Lung (tissue), 12 donors: ENCODE measurements around the gene PDIK1L. TPM values are rescaled to one million over a fixed set of nuclear protein-coding genes. Genes with fewer than 3 reads are reported as not detected.
A peak's percentile ranks its signal among the peaks of the same experiment; 100 is the strongest.

Source experiments
- ATAC-seq: fragments of 200-7000 bp; cut with Tn5 transposase; one replicate; pipeline ENCODE4 v1.9.1; 2020; ENCODE audit warnings: moderate number of reproducible peaks; ENCODE audit not compliant: insufficient read depth, low FRiP score
- DNase-seq, 3 donors: peaks; one replicate each; pipeline ENCODE4 v3.0.0-alpha.2; 2013 to 2017
- H3K27ac ChIP-seq, 2 donors: one replicate each; pipeline ENCODE4 v1.5.1; 2013; ENCODE audit warnings: mild to moderate bottlenecking in 2 of 2, moderate library complexity in 2 of 2, control low read depth in 1 of 2, inconsistent platforms in 1 of 2, low read depth in 1 of 2, low read length in 1 of 2
- H3K27me3 ChIP-seq, 3 donors: one replicate each; pipeline ENCODE4 v1.5.1; 2013; ENCODE audit warnings: low read length in 2 of 3; ENCODE audit not compliant: control insufficient read depth in 3 of 3, insufficient read depth in 3 of 3
- H3K36me3 ChIP-seq, 4 donors: one replicate each; pipeline ENCODE4 v1.5.1; 2013; ENCODE audit warnings: low read length in 4 of 4, mild to moderate bottlenecking in 1 of 4, moderate library complexity in 1 of 4; ENCODE audit not compliant: control insufficient read depth in 4 of 4, insufficient read depth in 4 of 4
- H3K4me1 ChIP-seq, 5 donors: one replicate each; pipeline ENCODE4 v1.5.1; 2013; ENCODE audit warnings: low read length in 5 of 5, mild to moderate bottlenecking in 2 of 5, moderate library complexity in 1 of 5; ENCODE audit not compliant: control insufficient read depth in 5 of 5, insufficient read depth in 5 of 5
- H3K4me3 ChIP-seq: one replicate; pipeline ENCODE4 v1.5.1; 2013; ENCODE audit warnings: mild to moderate bottlenecking, control low read depth, moderate library complexity
- H3K9ac ChIP-seq, 2 donors: one replicate each; pipeline ENCODE4 v1.5.1; 2013; ENCODE audit warnings: low read length in 2 of 2, control low read depth in 1 of 2; ENCODE audit not compliant: insufficient read depth in 1 of 2
- H3K9me3 ChIP-seq, 4 donors: one replicate each; pipeline ENCODE4 v1.5.1; 2013; ENCODE audit warnings: low read length in 3 of 4, mild to moderate bottlenecking in 1 of 4, moderate library complexity in 1 of 4; ENCODE audit not compliant: control insufficient read depth in 4 of 4, insufficient read depth in 3 of 4
- CTCF ChIP-seq: IDR thresholded peaks from 2 replicates; pipeline ENCODE4 v1.5.1; 2012; ENCODE audit warnings: mild to moderate bottlenecking; ENCODE audit errors: control extremely low read depth, extremely low read depth
- WGBS, 2 donors: extraction: QIAGEN DNeasy Blood & Tissue Kit; methylation state at CpG; one replicate each; pipeline ENCODE4 v1.1.7; 2013; 5-methylcytosine and 5-hydroxymethylcytosine counted together
- polyA plus RNA-seq, 2 donors: library from polyadenylated mRNA; stranded (reverse); fragments of 200-250 nt; gene quantifications; one replicate each; pipeline ENCODE4 v1.2.1, GENCODE V29; 2013
- total RNA-seq, 2 donors: library from RNA; depleted of rRNA in 1 of 2; stranded (reverse); fragments of >200 nt in 1 of 2; gene quantifications; one replicate each; pipeline ENCODE4 v1.2.1, GENCODE V29; 2014 to 2021
- donor health status: control.
- donor health status: control.
- donor health status: Bipolar disorder and iron deficiency.
- donor health status: healthy.
- donor health status: DM: yes; HTN: yes; CAD: no.

PDIK1L gene
- total and polyA plus RNA-seq, 4 donors = 2.9 to 15.4 (median 6.3) TPM

- no peak overlapping the region for H3K9ac ChIP-seq
- H3K27ac ChIP-seq = peak overlapping the region; percentile 41 to 60
- no peak for ATAC-seq
- no peak for DNase-seq
- no peaks in the 10 kb centered on the region for H3K9me3 ChIP-seq
- H3K27me3 ChIP-seq = no peaks in the 10 kb centered on the region
- peaks cover 0 to 37% (median 3%) of the 10 kb centered on the region in 5 donors for H3K4me1 ChIP-seq
- H3K4me3 ChIP-seq = no peak overlapping the region
- H3K36me3 ChIP-seq = no peaks in the 10 kb centered on the region
- no peak for TF ChIP-seq CTCF
- 55 to 57% methylated on average over 21 of the region's 21 CpGs for WGBS, 2 donors
These were observed 44.0 kb downstream of the PDIK1L start for GRCh38 chr1:26155370-26156284.

- Histone ChIP-seq H3K4me1 (peaks cover 0 to 44% (median 6%) of the 10 kb centered on the region in 5 donors), H3K27me3 (no peaks in the 10 kb centered on the region), H3K36me3 (no peaks in the 10 kb centered on the region), H3K9me3 (no peaks in the 10 kb centered on the region), H3K4me3 (no peak overlapping the region), H3K9ac (no peak overlapping the region), H3K27ac (peak overlapping the region; percentile 18 to 60)
- peak; percentile 14 to 47 (median 26) for DNase-seq
- TF ChIP-seq CTCF = no peak
- 19 to 27% methylated on average over 11 to 12 of the region's 12 CpGs for WGBS, 2 donors
- ATAC-seq = no peak
These were observed 44.8 kb downstream of the PDIK1L start for GRCh38 chr1:26156285-26157038.

- no peaks in the 10 kb centered on the region for H3K9me3 ChIP-seq
- no peaks in the 10 kb centered on the region for H3K27me3 ChIP-seq
- H3K36me3 ChIP-seq = no peaks in the 10 kb centered on the region
- no peak for TF ChIP-seq CTCF
- 77 to 92% methylated on average over 5 of the region's 5 CpGs for WGBS, 2 donors
- peaks cover 0 to 48% (median 6%) of the 10 kb centered on the region in 5 donors for H3K4me1 ChIP-seq
- H3K27ac ChIP-seq = peak overlapping the region; percentile 28 to 86
- ATAC-seq (no peak), DNase-seq (peak in 1 of 3 donors; percentile 2)
- no peak overlapping the region for H3K9ac ChIP-seq
- no peak overlapping the region for H3K4me3 ChIP-seq
These were observed 46.8 kb downstream of the PDIK1L start for GRCh38 chr1:26158271-26158907.
